GM12878 (cell line): ENCODE measurements around the gene OPN4. TPM values are rescaled to one million over a fixed set of nuclear protein-coding genes. Genes with fewer than 3 reads are reported as not detected.
A peak's percentile ranks its signal among the peaks of the same experiment; 100 is the strongest.

Experiments
- ATAC-seq: fragments of 200-7000 bp; cut with Tn5 transposase; 3 replicates; pipeline ENCODE4 v1.9.1; 2020; ENCODE audit warnings: mild to moderate bottlenecking, moderate library complexity
- Bru-seq: library from RNA; stranded (reverse); fragments of 400-500 nt; gene quantifications from one replicate; lab custom pipeline; 2021; lab: Mats Ljungman, UMichigan
- BruChase-seq, 2 experiments: library from RNA; stranded (reverse); fragments of 400-500 nt; gene quantifications; one replicate each; lab custom pipeline; 2021; lab: Mats Ljungman, UMichigan
- BruUV-seq: library from RNA; stranded (reverse); fragments of 400-500 nt; replicated peaks from 2 replicates; lab custom pipeline; 2021; lab: Mats Ljungman, UMichigan
- CTCF ChIA-PET: fragments of 300-600 bp; sonication (Branson Sonifier 250); formaldehyde crosslinking; extraction: SDS; loops from one replicate; lab custom pipeline; 2021; ENCODE audit warnings: inconsistent platforms; lab: Yijun Ruan, JAX
- POLR2A ChIA-PET: fragments of 350-600 bp; formaldehyde crosslinking; extraction: SDS; loops from one replicate; lab custom pipeline; 2021; ENCODE audit warnings: inconsistent platforms; lab: Charles Lee
- RAD21 ChIA-PET: fragments of 300-600 bp; sonication (Branson Sonifier 250); formaldehyde crosslinking; loops from one replicate; lab custom pipeline; 2023; ENCODE audit warnings: antibody characterized with exemption; ENCODE audit not compliant: unreplicated experiment; lab: Charles Lee
- SMC1A ChIA-PET: fragments of 300-600 bp; sonication (Branson Sonifier 250); formaldehyde crosslinking; loops from one replicate; lab custom pipeline; 2023; ENCODE audit not compliant: unreplicated experiment, uncharacterized antibody; lab: Charles Lee
- DNase-seq: peaks from one replicate; pipeline ENCODE4 v3.0.0-alpha.2; 2011; ENCODE audit warnings: low read depth, low spot score
- FAIRE-seq: peaks from 3 replicates; lab custom pipeline; 2011; peaks lifted over from hg19 to GRCh38; lab: Jason Lieb, UNC
- H2AFZ ChIP-seq: 2 replicates; pipeline ENCODE4 v1.6.0; 2011; ENCODE audit warnings: low read depth, low read length, control low read depth; ENCODE audit not compliant: control insufficient read depth
- H3K27ac ChIP-seq: 2 replicates; pipeline ENCODE4 v1.5.1; 2011; ENCODE audit warnings: control low read depth; ENCODE audit not compliant: control insufficient read depth, insufficient read depth
- H3K27me3 ChIP-seq, 2 experiments: replicated peaks in 1 of 2; 2 replicates each; pipeline versions ENCODE4 v1.6.0 to v1.6.1; 2011; ENCODE audit warnings: low read length in 1 of 2; ENCODE audit not compliant: control insufficient read depth in 2 of 2, insufficient read depth in 2 of 2
- H3K36me3 ChIP-seq, 2 experiments: 2 replicates each; pipeline ENCODE4 v1.5.1; 2011; ENCODE audit warnings: low read length in 1 of 2; ENCODE audit not compliant: control insufficient read depth in 2 of 2, insufficient read depth in 2 of 2
- H3K4me1 ChIP-seq: 2 replicates; pipeline ENCODE4 v1.6.1; 2011; ENCODE audit warnings: mild to moderate bottlenecking, low read length, moderate library complexity, mixed read lengths; ENCODE audit not compliant: control insufficient read depth, insufficient read depth
- H3K4me2 ChIP-seq: 2 replicates; pipeline ENCODE4 v1.6.0; 2011; ENCODE audit warnings: control low read depth; ENCODE audit not compliant: control insufficient read depth, insufficient read depth
- H3K4me3 ChIP-seq: fragments of 200-600 bp; sonication (generic); 2 replicates; pipeline ENCODE4 v1.5.1; 2016
- H3K79me2 ChIP-seq: 2 replicates; pipeline ENCODE4 v1.6.0; 2011; ENCODE audit warnings: low read length; ENCODE audit not compliant: control insufficient read depth, insufficient read depth
- H3K9ac ChIP-seq: 2 replicates; pipeline ENCODE4 v1.8.0; 2011; ENCODE audit warnings: low read length, control low read depth, mixed read lengths; ENCODE audit not compliant: control insufficient read depth, insufficient read depth
- H3K9me3 ChIP-seq: replicated peaks from 3 replicates; pipeline ENCODE4 v1.5.1; 2011; ENCODE audit warnings: mild to moderate bottlenecking, low read length; ENCODE audit not compliant: control insufficient read depth, insufficient read depth
- H4K20me1 ChIP-seq: 2 replicates; pipeline ENCODE4 v1.6.0; 2011; ENCODE audit not compliant: control insufficient read depth, insufficient read depth
- EGR1 ChIP-seq, 2 experiments: IDR thresholded peaks; 1 replicate in 1 of 2; 2 replicates in 1 of 2; pipeline ENCODE4 v1.6.1; 2011 to 2012; ENCODE audit warnings: low read depth in 2 of 2, low read length in 2 of 2, borderline replicate concordance in 1 of 2, mild to moderate bottlenecking in 1 of 2, moderate library complexity in 1 of 2
- MTA2 ChIP-seq: fragments of 450-650 bp; IDR thresholded peaks from 2 replicates; pipeline ENCODE4 v1.6.1; 2016; ENCODE audit warnings: low read depth, mild to moderate bottlenecking, moderate library complexity
- PAX8 ChIP-seq: fragments of 450-650 bp; IDR thresholded peaks from 2 replicates; pipeline ENCODE4 v1.6.1; 2017; ENCODE audit warnings: mild to moderate bottlenecking, moderate library complexity
- SMC3 ChIP-seq: IDR thresholded peaks from 2 replicates; pipeline ENCODE4 v1.6.1; 2011; ENCODE audit warnings: low read length, improper control_type of control experiment, borderline replicate concordance
- TAF1 ChIP-seq: IDR thresholded peaks from 2 replicates; pipeline ENCODE4 v1.6.1; 2011; ENCODE audit warnings: mild to moderate bottlenecking, low read depth, low read length, borderline replicate concordance
- TCF12 ChIP-seq: IDR thresholded peaks from 2 replicates; pipeline ENCODE4 v1.6.1; 2011; ENCODE audit warnings: low read depth, mild to moderate bottlenecking, low read length
- WGBS: methylation state at CpG from one replicate; pipeline ENCODE4 v1.1.6; 2016; ENCODE audit warnings: low lambda C conversion rate; ENCODE audit not compliant: insufficient replicate concordance, insufficient coverage; ENCODE audit errors: missing lambda C conversion rate; 5-methylcytosine and 5-hydroxymethylcytosine counted together
- in situ Hi-C: fragments of 300-500 bp; cut with MboI; formaldehyde crosslinking; loops from 9 replicates; pipeline ENCODE4 v1.14.3; 2018; ENCODE audit warnings: mixed read lengths
- intact Hi-C: fragments of 100-400 bp; cut with micrococcal nuclease; formaldehyde crosslinking; loops from one replicate; pipeline ENCODE4 v1.14.2; 2022; ENCODE audit not compliant: unreplicated experiment
- long read RNA-seq, 2 experiments: library from polyadenylated mRNA; unstranded; transcript quantifications; one replicate each; pipeline ENCODE4 v2.0.0, GENCODE V29; 2019 to 2020
- polyA minus RNA-seq, 3 experiments: library from RNA; depleted of rRNA, polyadenylated mRNA; stranded (reverse); fragments of >200 nt; gene quantifications; 2 replicates each; pipeline ENCODE4 v1.2.3, GENCODE V29; 2011
- polyA plus RNA-seq, 11 experiments: library from polyadenylated mRNA; depleted of rRNA in 4 of 11; unstranded in 6 of 11; stranded (reverse) in 5 of 11; fragments of >200 nt; fragmentation: Nextera tagmentation in 4 of 11; fragmentation: Illumina TruSeq in 1 of 11; extraction: Ambion mirVana in 4 of 11; extraction: Trizol in 1 of 11; gene quantifications; 1 replicate in 1 of 11; 2 replicates in 10 of 11; pipeline versions ENCODE4 v1.2.1 to v1.2.3, GENCODE V29; 2011 to 2016; ENCODE audit warnings: inconsistent platforms in 2 of 11, missing spikeins in 2 of 11, low read depth in 1 of 11
- total RNA-seq, 4 experiments: library from RNA; depleted of rRNA in 3 of 4; stranded (reverse); fragments of >200 nt in 3 of 4; fragmentation: Illumina TruSeq in 1 of 4; extraction: Trizol in 1 of 4; gene quantifications; 2 replicates each; pipeline versions ENCODE4 v1.2.1 to v1.2.3, GENCODE V29; 2013 to 2021
- TF ChIP-seq, protein P1 (sequence below): fragments of 150-350 bp; IDR thresholded peaks from 2 replicates; pipeline ENCODE4 v1.6.1; 2014; ENCODE audit warnings: mild to moderate bottlenecking, low read depth, low read length
- TF ChIP-seq, protein P2 (sequence below): fragments of 450-650 bp; IDR thresholded peaks from 2 replicates; pipeline ENCODE4 v1.6.1; 2017; ENCODE audit warnings: antibody characterized with exemption, mild to moderate bottlenecking, moderate library complexity
- TF ChIP-seq, protein P3 (sequence below): fragments of 450-650 bp; IDR thresholded peaks from 2 replicates; pipeline ENCODE4 v1.6.1; 2017; ENCODE audit warnings: mild to moderate bottlenecking, moderate library complexity

The OPN4 gene, protein sequence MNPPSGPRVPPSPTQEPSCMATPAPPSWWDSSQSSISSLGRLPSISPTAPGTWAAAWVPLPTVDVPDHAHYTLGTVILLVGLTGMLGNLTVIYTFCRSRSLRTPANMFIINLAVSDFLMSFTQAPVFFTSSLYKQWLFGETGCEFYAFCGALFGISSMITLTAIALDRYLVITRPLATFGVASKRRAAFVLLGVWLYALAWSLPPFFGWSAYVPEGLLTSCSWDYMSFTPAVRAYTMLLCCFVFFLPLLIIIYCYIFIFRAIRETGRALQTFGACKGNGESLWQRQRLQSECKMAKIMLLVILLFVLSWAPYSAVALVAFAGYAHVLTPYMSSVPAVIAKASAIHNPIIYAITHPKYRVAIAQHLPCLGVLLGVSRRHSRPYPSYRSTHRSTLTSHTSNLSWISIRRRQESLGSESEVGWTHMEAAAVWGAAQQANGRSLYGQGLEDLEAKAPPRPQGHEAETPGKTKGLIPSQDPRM
- total RNA-seq (2013; cell fraction: nucleolus; rRNA removed): not detected in 2 replicates
- not detected in 2 replicates for total RNA-seq (2014; rRNA removed)
- total RNA-seq (2014; rRNA removed; fragmentation: Illumina TruSeq; extraction: Trizol): not detected in 2 replicates
- total RNA-seq (2021): not detected in 2 replicates
- polyA plus RNA-seq (2011; ENCODE audit: low read depth): not detected
- not detected in 2 replicates for polyA plus RNA-seq (2011; rRNA removed)
- not detected in 2 replicates for polyA plus RNA-seq (2011; cell fraction: cytosol; rRNA removed)
- not detected in 2 replicates for polyA plus RNA-seq (2011; cell fraction: nucleus; rRNA removed)
- polyA plus RNA-seq (2012): not detected in 2 replicates
- not detected in 2 replicates for polyA plus RNA-seq (2014; fragmentation: Illumina TruSeq; extraction: Trizol)
- polyA plus RNA-seq (2014; fragmentation: Nextera tagmentation; extraction: Ambion mirVana): not detected
- polyA plus RNA-seq (2014; rRNA removed): not detected in 2 replicates
- polyA plus RNA-seq (2016; fragmentation: Nextera tagmentation; extraction: Ambion mirVana): not detected
- not detected in 2 replicates for polyA minus RNA-seq (2011; rRNA and poly(A)+ RNA removed)
- not detected in 2 replicates for polyA minus RNA-seq (2011; cell fraction: cytosol; rRNA and poly(A)+ RNA removed)
- polyA minus RNA-seq (2011; cell fraction: nucleus; rRNA and poly(A)+ RNA removed): not detected in 2 replicates
- percentile 7 among the genes with signal in this experiment for Bru-seq, nascent RNA
- percentile 8 among the genes with signal in this experiment for BruChase-seq, experiment 1, labeled RNA remaining after a 6-hour chase
- not detected for BruChase-seq, experiment 2, labeled RNA remaining after a 2-hour chase
- long read RNA-seq, experiment 1: 0 reads
- long read RNA-seq, experiment 2: 0 reads

DNA sequence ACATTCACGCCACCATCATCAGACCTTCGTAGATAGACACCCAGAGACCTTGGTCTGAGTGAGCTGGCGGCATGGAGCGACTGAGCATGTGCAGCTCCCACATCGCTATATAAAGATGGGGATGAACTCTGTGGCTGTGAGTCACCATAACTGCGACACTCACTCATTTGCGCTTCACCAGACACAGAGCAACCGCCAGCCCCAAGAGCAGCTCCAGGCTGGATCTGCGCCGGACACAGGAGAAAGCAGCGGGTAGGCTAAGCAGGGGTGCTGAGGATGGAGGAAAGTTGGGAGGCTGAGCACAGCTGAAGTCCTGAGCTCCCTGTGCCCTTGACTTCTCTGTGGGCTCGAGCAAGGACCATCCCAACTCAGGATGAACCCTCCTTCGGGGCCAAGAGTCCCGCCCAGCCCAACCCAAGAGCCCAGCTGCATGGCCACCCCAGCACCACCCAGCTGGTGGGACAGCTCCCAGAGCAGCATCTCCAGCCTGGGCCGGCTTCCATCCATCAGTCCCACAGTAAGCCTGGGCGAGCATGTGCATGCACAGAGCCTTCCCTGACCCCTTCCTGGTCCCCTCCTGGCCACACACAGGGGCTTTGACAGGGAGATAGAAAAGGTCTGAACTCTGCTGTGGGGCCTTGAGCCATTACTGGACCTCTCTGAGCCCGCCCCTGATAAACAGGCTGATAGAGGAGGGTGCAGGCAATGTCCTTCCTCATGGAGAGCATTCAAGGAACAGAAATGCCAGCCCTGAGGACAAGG, at the start of gene OPN4:
TSS of gene OPN4 (plus strand) at position 137 of the 762 bp plus-strand sequence. CDS start at position 374, 237 bp downstream.
- ATAC-seq (no peak), DNase-seq (no peak), FAIRE-seq (no peak)
- no TSS peak for BruUV-seq
- H3K9me3 ChIP-seq: no peaks in the 10 kb centered on the region
- SMC1A ChIA-PET: no interaction called here
- no peaks in the 10 kb centered on the region for H3K36me3 ChIP-seq
- POLR2A ChIA-PET: no interaction called here
- 46% methylated on average over 17 of the region's 17 CpGs for WGBS
- RAD21 ChIA-PET: no interaction called here
- H3K9ac ChIP-seq: no peak within 1 kb of the TSS
- no peak within 1 kb of the TSS for H3K4me3 ChIP-seq
- H2AFZ ChIP-seq: no peak within 1 kb of the TSS
- H3K79me2 ChIP-seq: no peaks in the 10 kb centered on the region
- no peaks in the 10 kb centered on the region; a peak in 1 of 4 replicates for H3K27me3 ChIP-seq
- CTCF ChIA-PET: interaction anchor here (1.1 kb wide), 1 partner anchor 11 kb away, joined by 3 read pairs; no protein-coding TSS in a partner anchor
- no peak within 1 kb of the TSS for H3K4me2 ChIP-seq
- intact Hi-C loops (no loop called here), in situ Hi-C loops (no loop called here)
- H4K20me1 ChIP-seq: no peaks in the 10 kb centered on the region; the same call in 1 of the 2 replicates
- no peaks in the 10 kb centered on the region for H3K4me1 ChIP-seq
- H3K27ac ChIP-seq: no peak within 1 kb of the TSS
- TF ChIP-seq, protein P1, sequence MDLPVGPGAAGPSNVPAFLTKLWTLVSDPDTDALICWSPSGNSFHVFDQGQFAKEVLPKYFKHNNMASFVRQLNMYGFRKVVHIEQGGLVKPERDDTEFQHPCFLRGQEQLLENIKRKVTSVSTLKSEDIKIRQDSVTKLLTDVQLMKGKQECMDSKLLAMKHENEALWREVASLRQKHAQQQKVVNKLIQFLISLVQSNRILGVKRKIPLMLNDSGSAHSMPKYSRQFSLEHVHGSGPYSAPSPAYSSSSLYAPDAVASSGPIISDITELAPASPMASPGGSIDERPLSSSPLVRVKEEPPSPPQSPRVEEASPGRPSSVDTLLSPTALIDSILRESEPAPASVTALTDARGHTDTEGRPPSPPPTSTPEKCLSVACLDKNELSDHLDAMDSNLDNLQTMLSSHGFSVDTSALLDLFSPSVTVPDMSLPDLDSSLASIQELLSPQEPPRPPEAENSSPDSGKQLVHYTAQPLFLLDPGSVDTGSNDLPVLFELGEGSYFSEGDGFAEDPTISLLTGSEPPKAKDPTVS: no peak
- TF ChIP-seq EGR1 (IDR thresholded peaks at IDR 0.05; ENCODE audit: borderline replicate concordance in 1 of 2, low read depth in 2 of 2, low read length in 2 of 2) (no peak), TCF12 (no peak), MTA2 (no peak), PAX8 (no peak), TAF1 (no peak), SMC3 (no peak)
- TF ChIP-seq, protein P2, sequence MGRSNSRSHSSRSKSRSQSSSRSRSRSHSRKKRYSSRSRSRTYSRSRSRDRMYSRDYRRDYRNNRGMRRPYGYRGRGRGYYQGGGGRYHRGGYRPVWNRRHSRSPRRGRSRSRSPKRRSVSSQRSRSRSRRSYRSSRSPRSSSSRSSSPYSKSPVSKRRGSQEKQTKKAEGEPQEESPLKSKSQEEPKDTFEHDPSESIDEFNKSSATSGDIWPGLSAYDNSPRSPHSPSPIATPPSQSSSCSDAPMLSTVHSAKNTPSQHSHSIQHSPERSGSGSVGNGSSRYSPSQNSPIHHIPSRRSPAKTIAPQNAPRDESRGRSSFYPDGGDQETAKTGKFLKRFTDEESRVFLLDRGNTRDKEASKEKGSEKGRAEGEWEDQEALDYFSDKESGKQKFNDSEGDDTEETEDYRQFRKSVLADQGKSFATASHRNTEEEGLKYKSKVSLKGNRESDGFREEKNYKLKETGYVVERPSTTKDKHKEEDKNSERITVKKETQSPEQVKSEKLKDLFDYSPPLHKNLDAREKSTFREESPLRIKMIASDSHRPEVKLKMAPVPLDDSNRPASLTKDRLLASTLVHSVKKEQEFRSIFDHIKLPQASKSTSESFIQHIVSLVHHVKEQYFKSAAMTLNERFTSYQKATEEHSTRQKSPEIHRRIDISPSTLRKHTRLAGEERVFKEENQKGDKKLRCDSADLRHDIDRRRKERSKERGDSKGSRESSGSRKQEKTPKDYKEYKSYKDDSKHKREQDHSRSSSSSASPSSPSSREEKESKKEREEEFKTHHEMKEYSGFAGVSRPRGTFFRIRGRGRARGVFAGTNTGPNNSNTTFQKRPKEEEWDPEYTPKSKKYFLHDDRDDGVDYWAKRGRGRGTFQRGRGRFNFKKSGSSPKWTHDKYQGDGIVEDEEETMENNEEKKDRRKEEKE: no peak
- TF ChIP-seq, protein P3, sequence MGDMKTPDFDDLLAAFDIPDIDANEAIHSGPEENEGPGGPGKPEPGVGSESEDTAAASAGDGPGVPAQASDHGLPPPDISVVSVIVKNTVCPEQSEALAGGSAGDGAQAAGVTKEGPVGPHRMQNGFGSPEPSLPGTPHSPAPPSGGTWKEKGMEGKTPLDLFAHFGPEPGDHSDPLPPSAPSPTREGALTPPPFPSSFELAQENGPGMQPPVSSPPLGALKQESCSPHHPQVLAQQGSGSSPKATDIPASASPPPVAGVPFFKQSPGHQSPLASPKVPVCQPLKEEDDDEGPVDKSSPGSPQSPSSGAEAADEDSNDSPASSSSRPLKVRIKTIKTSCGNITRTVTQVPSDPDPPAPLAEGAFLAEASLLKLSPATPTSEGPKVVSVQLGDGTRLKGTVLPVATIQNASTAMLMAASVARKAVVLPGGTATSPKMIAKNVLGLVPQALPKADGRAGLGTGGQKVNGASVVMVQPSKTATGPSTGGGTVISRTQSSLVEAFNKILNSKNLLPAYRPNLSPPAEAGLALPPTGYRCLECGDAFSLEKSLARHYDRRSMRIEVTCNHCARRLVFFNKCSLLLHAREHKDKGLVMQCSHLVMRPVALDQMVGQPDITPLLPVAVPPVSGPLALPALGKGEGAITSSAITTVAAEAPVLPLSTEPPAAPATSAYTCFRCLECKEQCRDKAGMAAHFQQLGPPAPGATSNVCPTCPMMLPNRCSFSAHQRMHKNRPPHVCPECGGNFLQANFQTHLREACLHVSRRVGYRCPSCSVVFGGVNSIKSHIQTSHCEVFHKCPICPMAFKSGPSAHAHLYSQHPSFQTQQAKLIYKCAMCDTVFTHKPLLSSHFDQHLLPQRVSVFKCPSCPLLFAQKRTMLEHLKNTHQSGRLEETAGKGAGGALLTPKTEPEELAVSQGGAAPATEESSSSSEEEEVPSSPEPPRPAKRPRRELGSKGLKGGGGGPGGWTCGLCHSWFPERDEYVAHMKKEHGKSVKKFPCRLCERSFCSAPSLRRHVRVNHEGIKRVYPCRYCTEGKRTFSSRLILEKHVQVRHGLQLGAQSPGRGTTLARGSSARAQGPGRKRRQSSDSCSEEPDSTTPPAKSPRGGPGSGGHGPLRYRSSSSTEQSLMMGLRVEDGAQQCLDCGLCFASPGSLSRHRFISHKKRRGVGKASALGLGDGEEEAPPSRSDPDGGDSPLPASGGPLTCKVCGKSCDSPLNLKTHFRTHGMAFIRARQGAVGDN: no peak
